WERI-Rb-1 (cell line): ENCODE data around the gene CCDC12.

ENCODE experiments used
- DNase-seq: peaks from one replicate; pipeline ENCODE4 v3.0.0-alpha.2; 2020
- H3K27ac ChIP-seq: fragments of 250-450 bp; sonication (Bioruptor Pico); 2 replicates; pipeline ENCODE4 v1.5.1; 2020; ENCODE audit warnings: mild to moderate bottlenecking, moderate library complexity
- H3K27me3 ChIP-seq: fragments of 250-450 bp; sonication (Bioruptor Pico); 2 replicates; pipeline ENCODE4 v1.5.1; 2021; ENCODE audit warnings: mild to moderate bottlenecking, low read depth, moderate library complexity; ENCODE audit not compliant: insufficient read depth, severe bottlenecking
- H3K36me3 ChIP-seq: fragments of 250-450 bp; sonication (Bioruptor Pico); 2 replicates; pipeline ENCODE4 v1.5.1; 2020; ENCODE audit warnings: mild to moderate bottlenecking, moderate library complexity
- H3K4me3 ChIP-seq: 2 replicates; pipeline ENCODE4 v1.5.1; 2011; ENCODE audit warnings: low read depth, mild to moderate bottlenecking, control low read depth, low read length
- H3K9me3 ChIP-seq: fragments of 250-450 bp; sonication (Bioruptor Pico); 2 replicates; pipeline ENCODE4 v1.5.1; 2021; ENCODE audit warnings: mild to moderate bottlenecking, moderate library complexity; ENCODE audit not compliant: severe bottlenecking
- TF ChIP-seq, protein P1 (sequence below): IDR thresholded peaks from 2 replicates; pipeline ENCODE4 v1.5.1; 2011; ENCODE audit warnings: low read depth, mild to moderate bottlenecking, control low read depth, inconsistent platforms, low read length

The CCDC12 gene

DNA sequence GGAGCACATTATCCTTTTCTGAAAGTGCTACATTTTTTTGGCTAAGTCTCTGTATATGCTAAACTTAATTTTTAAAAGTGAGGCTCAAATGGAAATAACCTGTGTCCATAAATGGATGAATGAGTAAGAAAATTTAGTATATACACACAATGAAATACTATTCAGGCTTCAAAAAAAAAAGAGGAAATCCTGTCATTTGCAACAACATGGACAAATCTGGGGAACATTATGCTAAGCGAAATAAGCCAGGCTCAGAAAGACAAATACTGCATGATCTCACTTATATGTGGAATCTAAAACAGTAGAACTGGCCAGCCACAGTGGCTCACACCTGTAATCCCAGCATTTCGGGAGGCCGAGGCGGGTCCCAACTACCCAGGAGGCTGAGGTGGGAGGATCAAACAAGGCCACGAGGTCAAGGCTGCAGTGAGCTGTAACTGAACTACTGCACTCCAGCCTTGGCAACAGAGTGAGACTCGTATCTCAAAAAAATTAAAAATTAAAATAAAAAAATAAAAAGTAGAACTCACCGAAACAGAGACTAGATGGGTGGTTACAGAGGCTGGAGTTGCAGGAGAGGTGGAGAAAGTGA, 25.8 kb downstream of the CCDC12 start:
- Histone ChIP-seq H3K27me3 (no peaks in the 10 kb centered on the region), H3K9me3 (no peaks in the 10 kb centered on the region), H3K27ac (no peak overlapping the region), H3K4me3 (no peak overlapping the region), H3K36me3 (peaks cover 13% of the 10 kb centered on the region)
- DNase-seq, result no peak
- TF ChIP-seq, protein P1, sequence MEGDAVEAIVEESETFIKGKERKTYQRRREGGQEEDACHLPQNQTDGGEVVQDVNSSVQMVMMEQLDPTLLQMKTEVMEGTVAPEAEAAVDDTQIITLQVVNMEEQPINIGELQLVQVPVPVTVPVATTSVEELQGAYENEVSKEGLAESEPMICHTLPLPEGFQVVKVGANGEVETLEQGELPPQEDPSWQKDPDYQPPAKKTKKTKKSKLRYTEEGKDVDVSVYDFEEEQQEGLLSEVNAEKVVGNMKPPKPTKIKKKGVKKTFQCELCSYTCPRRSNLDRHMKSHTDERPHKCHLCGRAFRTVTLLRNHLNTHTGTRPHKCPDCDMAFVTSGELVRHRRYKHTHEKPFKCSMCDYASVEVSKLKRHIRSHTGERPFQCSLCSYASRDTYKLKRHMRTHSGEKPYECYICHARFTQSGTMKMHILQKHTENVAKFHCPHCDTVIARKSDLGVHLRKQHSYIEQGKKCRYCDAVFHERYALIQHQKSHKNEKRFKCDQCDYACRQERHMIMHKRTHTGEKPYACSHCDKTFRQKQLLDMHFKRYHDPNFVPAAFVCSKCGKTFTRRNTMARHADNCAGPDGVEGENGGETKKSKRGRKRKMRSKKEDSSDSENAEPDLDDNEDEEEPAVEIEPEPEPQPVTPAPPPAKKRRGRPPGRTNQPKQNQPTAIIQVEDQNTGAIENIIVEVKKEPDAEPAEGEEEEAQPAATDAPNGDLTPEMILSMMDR, result no peak

DNA sequence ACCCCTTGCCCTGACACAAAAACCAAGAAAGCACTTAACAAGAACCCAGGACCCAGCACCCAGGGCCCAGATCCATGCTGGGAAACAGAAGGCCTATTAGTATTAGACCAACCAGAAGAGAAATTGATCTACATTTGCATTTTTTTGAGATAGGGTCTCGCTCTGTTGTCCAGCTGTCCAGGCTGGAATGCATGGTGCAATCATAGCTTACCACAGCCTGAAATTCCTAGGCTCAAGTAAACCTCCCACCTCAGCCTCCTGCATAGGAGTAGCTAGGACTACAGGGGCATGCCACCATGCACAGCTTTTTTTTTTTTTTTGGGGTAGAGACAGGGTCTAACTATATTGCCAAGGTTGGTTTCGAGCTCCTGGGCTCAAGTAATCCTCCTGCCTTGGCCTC, 26.4 kb downstream of the CCDC12 start:
- no peaks in the 10 kb centered on the region for H3K9me3 ChIP-seq
- H3K27ac ChIP-seq, result no peak overlapping the region

DNA sequence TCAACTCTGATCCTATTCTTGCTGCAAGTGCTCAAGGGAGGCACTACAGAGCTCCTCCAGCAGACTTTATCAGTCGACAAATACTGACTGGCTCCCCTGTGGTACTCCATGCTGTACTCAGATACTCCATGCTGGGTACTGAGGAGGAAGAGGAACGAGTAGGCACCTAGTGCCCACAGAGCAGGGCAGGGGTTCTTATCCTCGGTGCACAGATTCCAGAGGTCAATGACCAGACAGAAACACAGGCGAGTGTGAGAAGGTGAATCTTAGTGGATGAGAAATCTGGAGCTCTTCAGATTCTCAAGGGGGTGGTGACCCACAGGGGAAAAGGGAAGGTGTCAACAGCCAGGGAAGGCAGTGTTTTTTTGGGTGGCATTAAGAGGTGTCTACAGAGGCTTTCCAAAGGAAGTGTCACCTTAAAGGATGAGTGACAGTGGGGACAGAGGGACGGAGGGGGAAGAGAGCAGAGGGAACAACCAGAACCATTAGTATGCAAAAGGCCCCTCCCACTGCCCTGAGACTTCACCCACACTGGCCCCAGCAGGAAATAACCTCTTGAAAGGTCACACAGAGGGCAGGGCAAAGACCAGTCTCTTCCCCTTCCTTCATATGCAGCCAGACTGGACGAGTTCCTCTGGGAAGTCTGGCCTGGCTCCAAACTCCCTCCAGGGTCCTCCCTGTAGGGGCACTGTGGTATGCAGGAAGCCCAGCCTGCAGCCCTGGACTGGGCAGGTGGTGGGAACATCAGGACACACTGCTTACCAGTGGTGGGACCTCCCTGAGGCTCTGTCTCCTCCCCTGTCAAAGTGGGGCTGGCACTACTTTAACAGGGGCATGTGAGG, 27.5 kb downstream of the CCDC12 start:
- TF ChIP-seq, protein P1, result no peak
- DNase-seq, result no peak
- H3K36me3 ChIP-seq, result peaks cover 15% of the 10 kb centered on the region
- no peaks in the 10 kb centered on the region for H3K9me3 ChIP-seq
- H3K4me3 ChIP-seq, result no peak overlapping the region
- H3K27me3 ChIP-seq, result no peaks in the 10 kb centered on the region
- H3K27ac ChIP-seq, result peak overlapping the region; percentile 91

More for the DNA sequence above, 26.4 kb downstream of the CCDC12 start:
- Histone ChIP-seq H3K36me3 (peaks cover 15% of the 10 kb centered on the region), H3K4me3 (no peak overlapping the region), H3K27me3 (no peaks in the 10 kb centered on the region)
- TF ChIP-seq, protein P1, result no peak
- no peak for DNase-seq

DNA sequence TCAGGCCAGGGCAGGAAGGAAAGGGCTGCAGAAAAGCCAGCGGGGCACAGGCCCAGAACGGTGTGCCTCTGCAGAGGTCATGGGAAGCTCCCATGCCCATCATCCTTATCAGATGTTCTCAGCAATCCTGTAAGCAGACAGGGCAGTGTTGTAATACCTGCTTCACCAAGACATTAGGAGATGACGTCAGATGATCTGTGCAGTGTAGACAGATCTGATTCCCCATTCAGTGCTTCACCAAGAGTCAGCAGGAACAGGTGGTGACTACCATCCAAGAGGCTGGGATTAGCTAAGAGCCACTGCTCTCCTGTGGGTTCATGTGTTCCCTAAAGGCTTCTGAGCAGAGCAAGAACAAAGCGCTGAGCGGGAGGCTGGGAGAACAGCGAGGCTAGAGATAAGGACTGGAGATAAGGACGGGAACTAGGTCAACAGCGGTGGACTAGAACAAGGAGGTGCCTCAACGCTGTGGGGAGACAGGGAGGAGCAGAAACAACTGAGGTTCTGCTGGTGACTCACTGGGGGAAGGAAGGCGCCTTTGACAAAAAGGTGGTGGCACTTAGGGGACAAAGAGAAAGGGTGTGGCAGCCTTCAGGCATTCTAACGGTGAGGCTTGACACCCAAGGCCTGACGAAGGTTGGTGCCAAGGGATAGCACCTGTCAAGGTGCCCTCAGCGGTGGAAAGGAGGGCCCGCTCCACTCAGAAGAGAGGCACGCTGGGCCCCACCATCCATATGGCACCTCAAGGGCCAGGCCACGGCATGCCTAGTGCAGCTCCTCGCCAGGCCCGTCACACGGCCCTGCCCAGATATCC, 28.4 kb downstream of the CCDC12 start:
- H3K9me3 ChIP-seq, result no peaks in the 10 kb centered on the region
- H3K36me3 ChIP-seq, result peaks cover 23% of the 10 kb centered on the region
- H3K4me3 ChIP-seq, result no peak overlapping the region
- H3K27ac ChIP-seq, result peak overlapping the region; percentile 91
- H3K27me3 ChIP-seq, result no peaks in the 10 kb centered on the region
- DNase-seq, result peak; percentile 81
- TF ChIP-seq, protein P1, result no peak

DNA sequence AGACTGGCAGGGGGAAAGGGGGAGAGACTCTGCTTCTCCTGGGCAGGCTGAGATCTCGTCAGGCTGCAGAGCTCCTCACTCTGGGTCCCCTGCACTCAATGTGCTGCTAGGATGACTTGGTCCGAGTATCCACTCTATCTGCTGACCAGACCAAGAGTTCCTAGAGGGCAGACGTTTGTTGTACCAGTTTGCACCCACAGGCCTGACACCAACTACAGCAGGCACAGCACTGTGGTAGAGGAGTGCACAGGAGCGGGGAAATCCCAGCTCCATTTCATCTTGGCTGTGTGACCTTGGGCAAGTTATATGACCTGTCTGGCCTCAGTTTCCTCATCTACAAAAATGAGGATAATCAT, 29.0 kb downstream of the CCDC12 start:
- TF ChIP-seq, protein P1, result no peak
- peak overlapping the region; percentile 91 for H3K27ac ChIP-seq
- no peaks in the 10 kb centered on the region for H3K27me3 ChIP-seq
- H3K9me3 ChIP-seq, result no peaks in the 10 kb centered on the region
- DNase-seq, result no peak
- peaks cover 25% of the 10 kb centered on the region for H3K36me3 ChIP-seq
- no peak overlapping the region for H3K4me3 ChIP-seq
